ENCODE measurements around the gene RPS27L. TPM values are rescaled to one million over a fixed set of nuclear protein-coding genes. Genes with fewer than 3 reads are reported as not detected.

RPS27L gene
- total and polyA plus RNA-seq, 9 of the 15 experiments (the other 6 are each of a cell fraction or from before 2014, with no cell fraction given), result 72.2 to 382 (median 116) TPM

GRCh38 chr15:63189941-63190768, 32.9 kb upstream of the RPS27L start (continued):
- TF ChIP-seq DPF2 (IDR thresholded peaks at IDR 0.05) (peak; percentile 29; the same call in 1 of the 2 replicates), FOXJ3 (CRISPR knock-in tag; IDR thresholded peaks at IDR 0.05) (no peak), RBM34 (IDR thresholded peaks at IDR 0.05; ENCODE audit: borderline replicate concordance, insufficient read depth, low read length) (no peak), CXXC5 (CRISPR knock-in tag; IDR thresholded peaks at IDR 0.05) (no peak), DDX20 (tag; IDR thresholded peaks at IDR 0.05; ENCODE audit: low read depth) (no peak), HDAC6 (IDR thresholded peaks at IDR 0.05; ENCODE audit: low read depth, low read length) (no peak), KLF16 (IDR thresholded peaks at IDR 0.05) (no peak), HIVEP1 (CRISPR knock-in tag; IDR thresholded peaks at IDR 0.05) (no peak), ZNF175 (CRISPR knock-in tag; IDR thresholded peaks at IDR 0.05; ENCODE audit: low read depth) (no peak), CHD4 (IDR thresholded peaks at IDR 0.05; ENCODE audit: insufficient read depth, insufficient replicate concordance, low read depth, low read length, poor library complexity, severe bottlenecking) (no peak), RNF2 (IDR thresholded peaks at IDR 0.05) (no peak), ZNF584 (CRISPR knock-in tag; IDR thresholded peaks at IDR 0.05; ENCODE audit: low read depth) (no peak), SNRNP70 (optimal IDR thresholded peaks at IDR 0.05; ENCODE audit: low read depth, low read length) (no peak), ID3 (CRISPR knock-in tag; IDR thresholded peaks at IDR 0.05) (no peak), ID3 (tag; IDR thresholded peaks at IDR 0.05) (no peak), KLF13 (tag; IDR thresholded peaks at IDR 0.05; ENCODE audit: borderline replicate concordance, low read depth) (no peak), HDGF (IDR thresholded peaks at IDR 0.05) (peak; percentile 92), ETV1 (tag; conservative IDR thresholded peaks at IDR 0.05; ENCODE audit: low read depth) (no peak; the same call in 1 of the 2 replicates), E2F3 (CRISPR knock-in tag; IDR thresholded peaks at IDR 0.05) (no peak)
- TF ChIP-seq, protein P1, sequence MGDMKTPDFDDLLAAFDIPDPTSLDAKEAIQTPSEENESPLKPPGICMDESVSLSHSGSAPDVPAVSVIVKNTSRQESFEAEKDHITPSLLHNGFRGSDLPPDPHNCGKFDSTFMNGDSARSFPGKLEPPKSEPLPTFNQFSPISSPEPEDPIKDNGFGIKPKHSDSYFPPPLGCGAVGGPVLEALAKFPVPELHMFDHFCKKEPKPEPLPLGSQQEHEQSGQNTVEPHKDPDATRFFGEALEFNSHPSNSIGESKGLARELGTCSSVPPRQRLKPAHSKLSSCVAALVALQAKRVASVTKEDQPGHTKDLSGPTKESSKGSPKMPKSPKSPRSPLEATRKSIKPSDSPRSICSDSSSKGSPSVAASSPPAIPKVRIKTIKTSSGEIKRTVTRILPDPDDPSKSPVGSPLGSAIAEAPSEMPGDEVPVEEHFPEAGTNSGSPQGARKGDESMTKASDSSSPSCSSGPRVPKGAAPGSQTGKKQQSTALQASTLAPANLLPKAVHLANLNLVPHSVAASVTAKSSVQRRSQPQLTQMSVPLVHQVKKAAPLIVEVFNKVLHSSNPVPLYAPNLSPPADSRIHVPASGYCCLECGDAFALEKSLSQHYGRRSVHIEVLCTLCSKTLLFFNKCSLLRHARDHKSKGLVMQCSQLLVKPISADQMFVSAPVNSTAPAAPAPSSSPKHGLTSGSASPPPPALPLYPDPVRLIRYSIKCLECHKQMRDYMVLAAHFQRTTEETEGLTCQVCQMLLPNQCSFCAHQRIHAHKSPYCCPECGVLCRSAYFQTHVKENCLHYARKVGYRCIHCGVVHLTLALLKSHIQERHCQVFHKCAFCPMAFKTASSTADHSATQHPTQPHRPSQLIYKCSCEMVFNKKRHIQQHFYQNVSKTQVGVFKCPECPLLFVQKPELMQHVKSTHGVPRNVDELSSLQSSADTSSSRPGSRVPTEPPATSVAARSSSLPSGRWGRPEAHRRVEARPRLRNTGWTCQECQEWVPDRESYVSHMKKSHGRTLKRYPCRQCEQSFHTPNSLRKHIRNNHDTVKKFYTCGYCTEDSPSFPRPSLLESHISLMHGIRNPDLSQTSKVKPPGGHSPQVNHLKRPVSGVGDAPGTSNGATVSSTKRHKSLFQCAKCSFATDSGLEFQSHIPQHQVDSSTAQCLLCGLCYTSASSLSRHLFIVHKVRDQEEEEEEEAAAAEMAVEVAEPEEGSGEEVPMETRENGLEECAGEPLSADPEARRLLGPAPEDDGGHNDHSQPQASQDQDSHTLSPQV (IDR thresholded peaks at IDR 0.05), result no peak
- TF ChIP-seq, protein P2, sequence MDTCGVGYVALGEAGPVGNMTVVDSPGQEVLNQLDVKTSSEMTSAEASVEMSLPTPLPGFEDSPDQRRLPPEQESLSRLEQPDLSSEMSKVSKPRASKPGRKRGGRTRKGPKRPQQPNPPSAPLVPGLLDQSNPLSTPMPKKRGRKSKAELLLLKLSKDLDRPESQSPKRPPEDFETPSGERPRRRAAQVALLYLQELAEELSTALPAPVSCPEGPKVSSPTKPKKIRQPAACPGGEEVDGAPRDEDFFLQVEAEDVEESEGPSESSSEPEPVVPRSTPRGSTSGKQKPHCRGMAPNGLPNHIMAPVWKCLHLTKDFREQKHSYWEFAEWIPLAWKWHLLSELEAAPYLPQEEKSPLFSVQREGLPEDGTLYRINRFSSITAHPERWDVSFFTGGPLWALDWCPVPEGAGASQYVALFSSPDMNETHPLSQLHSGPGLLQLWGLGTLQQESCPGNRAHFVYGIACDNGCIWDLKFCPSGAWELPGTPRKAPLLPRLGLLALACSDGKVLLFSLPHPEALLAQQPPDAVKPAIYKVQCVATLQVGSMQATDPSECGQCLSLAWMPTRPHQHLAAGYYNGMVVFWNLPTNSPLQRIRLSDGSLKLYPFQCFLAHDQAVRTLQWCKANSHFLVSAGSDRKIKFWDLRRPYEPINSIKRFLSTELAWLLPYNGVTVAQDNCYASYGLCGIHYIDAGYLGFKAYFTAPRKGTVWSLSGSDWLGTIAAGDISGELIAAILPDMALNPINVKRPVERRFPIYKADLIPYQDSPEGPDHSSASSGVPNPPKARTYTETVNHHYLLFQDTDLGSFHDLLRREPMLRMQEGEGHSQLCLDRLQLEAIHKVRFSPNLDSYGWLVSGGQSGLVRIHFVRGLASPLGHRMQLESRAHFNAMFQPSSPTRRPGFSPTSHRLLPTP (IDR thresholded peaks at IDR 0.05; ENCODE audit: borderline replicate concordance, extremely low read depth, insufficient read length), result no peak

Data from K562 (cell line).